GM23338 (cell line): ENCODE results near the gene CABP4. TPM values are rescaled to one million over a fixed set of nuclear protein-coding genes. Genes with fewer than 3 reads are reported as not detected.

Source experiments
- ATAC-seq: fragments of 200-7000 bp; cut with Tn5 transposase; 3 replicates; pipeline ENCODE4 v1.9.1; 2020
- DNase-seq: peaks from one replicate; pipeline ENCODE4 v3.0.0-alpha.2; 2015; ENCODE audit warnings: low spot score
- H2AFZ ChIP-seq: fragments of 200-600 bp; sonication (generic); 2 replicates; pipeline ENCODE4 v1.8.0; 2016; ENCODE audit warnings: antibody characterized with exemption, mild to moderate bottlenecking, moderate library complexity
- H3F3A ChIP-seq: fragments of 200-600 bp; sonication (generic); replicated peaks from 2 replicates; pipeline ENCODE4 v1.8.0; 2017; ENCODE audit warnings: antibody characterized with exemption, mixed run types, low read depth
- H3K27ac ChIP-seq: fragments of 200-600 bp; sonication (generic); 2 replicates; pipeline ENCODE4 v1.6.1; 2016; ENCODE audit warnings: low read depth
- H3K27me3 ChIP-seq: fragments of 200-600 bp; sonication (generic); 2 replicates; pipeline ENCODE4 v1.8.0; 2016; ENCODE audit warnings: mild to moderate bottlenecking, mixed run types, moderate library complexity; ENCODE audit not compliant: insufficient read depth
- H3K36me3 ChIP-seq: fragments of 200-600 bp; sonication (generic); 2 replicates; pipeline ENCODE4 v1.8.0; 2016; ENCODE audit warnings: mild to moderate bottlenecking; ENCODE audit not compliant: insufficient read depth
- H3K4me1 ChIP-seq: fragments of 200-600 bp; sonication (generic); 2 replicates; pipeline ENCODE4 v1.8.0; 2016; ENCODE audit warnings: mild to moderate bottlenecking, moderate library complexity; ENCODE audit not compliant: insufficient read depth
- H3K4me2 ChIP-seq: fragments of 200-600 bp; sonication (generic); 2 replicates; pipeline ENCODE4 v1.7.1; 2017; ENCODE audit warnings: mixed run types
- H3K4me3 ChIP-seq: fragments of 200-600 bp; sonication (generic); 2 replicates; pipeline ENCODE4 v1.6.1; 2016; ENCODE audit warnings: mixed run types
- H3K79me2 ChIP-seq: fragments of 200-600 bp; sonication (generic); replicated peaks from 2 replicates; pipeline ENCODE4 v1.8.0; 2017; ENCODE audit warnings: mild to moderate bottlenecking; ENCODE audit not compliant: insufficient read depth
- H3K9me2 ChIP-seq: fragments of 200-600 bp; sonication (generic); 2 replicates; pipeline ENCODE4 v1.8.0; 2017; ENCODE audit not compliant: insufficient read depth
- H4K20me1 ChIP-seq: fragments of 200-600 bp; sonication (generic); replicated peaks from 2 replicates; pipeline ENCODE4 v1.8.0; 2017; ENCODE audit warnings: mild to moderate bottlenecking; ENCODE audit not compliant: insufficient read depth
- H3K27ac Mint-ChIP-seq: 2 replicates; pipeline ENCODE4 v1.8.0; 2020; ENCODE audit warnings: inconsistent platforms, mild to moderate bottlenecking, moderate library complexity, mixed read lengths
- H3K27me3 Mint-ChIP-seq: 3 replicates; pipeline ENCODE4 v1.8.0; 2022; ENCODE audit warnings: low read depth, mild to moderate bottlenecking, moderate library complexity, mixed read lengths, inconsistent platforms; ENCODE audit not compliant: insufficient read depth, poor library complexity
- H3K36me3 Mint-ChIP-seq: 3 replicates; pipeline ENCODE4 v1.8.0; 2021; ENCODE audit warnings: low read depth, mild to moderate bottlenecking, inconsistent platforms, moderate library complexity, mixed read lengths
- H3K4me1 Mint-ChIP-seq: 3 replicates; pipeline ENCODE4 v1.8.0; 2020; ENCODE audit warnings: mild to moderate bottlenecking, inconsistent platforms, mixed read lengths
- H3K4me3 Mint-ChIP-seq: 3 replicates; pipeline ENCODE4 v1.8.0; 2021; ENCODE audit warnings: moderate library complexity, mild to moderate bottlenecking, inconsistent platforms, mixed read lengths
- H3K9me3 Mint-ChIP-seq: 3 replicates; pipeline ENCODE4 v1.8.0; 2020; ENCODE audit warnings: moderate library complexity, mild to moderate bottlenecking, inconsistent platforms, mixed read lengths
- CREB1 ChIP-seq: fragments of 250-450 bp; sonication (Bioruptor Pico); IDR thresholded peaks from 2 replicates; pipeline ENCODE4 v1.5.0; 2020; ENCODE audit warnings: low read depth, mild to moderate bottlenecking, moderate library complexity
- ETS1 ChIP-seq: IDR thresholded peaks from 2 replicates; pipeline ENCODE4 v1.6.1; 2016; ENCODE audit warnings: antibody characterized with exemption
- NANOG ChIP-seq: IDR thresholded peaks from 2 replicates; pipeline ENCODE4 v1.6.1; 2016; ENCODE audit warnings: antibody characterized with exemption, borderline replicate concordance
- POLR2AphosphoS5 ChIP-seq: IDR thresholded peaks from 2 replicates; pipeline ENCODE4 v1.6.1; 2016; ENCODE audit warnings: antibody characterized with exemption, low read depth
- STAT1 ChIP-seq: IDR thresholded peaks from one replicate; pipeline ENCODE4 v1.6.1; 2016; ENCODE audit warnings: antibody characterized with exemption; ENCODE audit not compliant: unreplicated experiment
- ZNF114 ChIP-seq: fragments of 250-450 bp; sonication (Bioruptor Pico); IDR thresholded peaks from 2 replicates; pipeline ENCODE4 v1.5.0; 2020; ENCODE audit warnings: mild to moderate bottlenecking, moderate library complexity
- ZNF331 ChIP-seq: fragments of 250-450 bp; sonication (Bioruptor Pico); IDR thresholded peaks from 2 replicates; pipeline ENCODE4 v1.5.0; 2020; ENCODE audit warnings: low read depth, mild to moderate bottlenecking, moderate library complexity
- polyA plus RNA-seq: library from polyadenylated mRNA; unstranded; fragments of >200 nt; fragmentation: Nextera tagmentation; extraction: Ambion mirVana; gene quantifications from 2 replicates; pipeline ENCODE4 v1.2.1, GENCODE V29; 2016
- total RNA-seq: library from RNA; depleted of rRNA; stranded (reverse); fragments of >200 nt; shearing (Covaris generic); gene quantifications from 2 replicates; pipeline ENCODE4 v1.2.3, GENCODE V29; 2014
- TF ChIP-seq, protein P1 (sequence below): fragments of 250-450 bp; sonication (Bioruptor Pico); IDR thresholded peaks from 2 replicates; pipeline ENCODE4 v1.5.0; 2020; ENCODE audit warnings: mild to moderate bottlenecking, moderate library complexity
- TF ChIP-seq, protein P2 (sequence below), 2 experiments: fragments of 200-600 bp in 1 of 2; sonication (generic) in 1 of 2; conservative IDR thresholded peaks; 2 replicates each; pipeline versions ENCODE4 v1.5.1 to v1.6.1; 2016 to 2017; ENCODE audit warnings: antibody characterized with exemption in 2 of 2, low read depth in 2 of 2, mild to moderate bottlenecking in 2 of 2, moderate library complexity in 1 of 2

The CABP4 gene
- total and polyA plus RNA-seq, 2 experiments from 2014 or later = 0.28 TPM; not detected in 1

DNA sequence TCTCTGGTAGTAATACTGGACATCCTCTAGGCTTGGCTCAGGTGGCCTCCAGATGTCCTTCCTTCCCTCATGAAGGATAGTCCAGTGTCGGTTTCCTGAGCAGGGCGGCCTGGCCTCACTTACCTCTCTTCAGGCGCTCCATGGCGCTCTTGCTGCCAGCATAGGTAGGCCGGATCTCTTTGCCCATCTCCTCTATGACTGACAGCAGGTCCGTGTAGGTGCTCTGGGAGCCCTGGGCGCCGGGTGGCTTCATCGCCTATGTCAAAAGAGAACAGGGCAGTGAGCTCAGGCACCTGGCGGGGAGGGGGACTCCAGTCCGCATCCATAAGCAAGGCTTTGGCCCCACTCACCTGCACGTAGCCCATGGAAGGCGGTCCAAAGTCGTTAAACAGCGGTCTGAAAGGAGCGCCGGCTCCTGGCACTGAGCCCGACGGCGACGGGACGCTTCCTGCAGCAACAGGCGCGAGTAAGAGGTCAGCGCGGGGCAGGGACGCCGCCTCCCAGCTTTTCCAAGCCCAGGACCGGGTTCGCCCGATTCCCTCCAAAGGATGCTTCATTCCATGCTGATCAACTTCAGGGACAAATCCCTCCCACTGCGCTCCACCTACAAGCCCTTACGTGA lies 52.2 kb downstream of the CABP4 start (continued):
- TF ChIP-seq, protein P1, sequence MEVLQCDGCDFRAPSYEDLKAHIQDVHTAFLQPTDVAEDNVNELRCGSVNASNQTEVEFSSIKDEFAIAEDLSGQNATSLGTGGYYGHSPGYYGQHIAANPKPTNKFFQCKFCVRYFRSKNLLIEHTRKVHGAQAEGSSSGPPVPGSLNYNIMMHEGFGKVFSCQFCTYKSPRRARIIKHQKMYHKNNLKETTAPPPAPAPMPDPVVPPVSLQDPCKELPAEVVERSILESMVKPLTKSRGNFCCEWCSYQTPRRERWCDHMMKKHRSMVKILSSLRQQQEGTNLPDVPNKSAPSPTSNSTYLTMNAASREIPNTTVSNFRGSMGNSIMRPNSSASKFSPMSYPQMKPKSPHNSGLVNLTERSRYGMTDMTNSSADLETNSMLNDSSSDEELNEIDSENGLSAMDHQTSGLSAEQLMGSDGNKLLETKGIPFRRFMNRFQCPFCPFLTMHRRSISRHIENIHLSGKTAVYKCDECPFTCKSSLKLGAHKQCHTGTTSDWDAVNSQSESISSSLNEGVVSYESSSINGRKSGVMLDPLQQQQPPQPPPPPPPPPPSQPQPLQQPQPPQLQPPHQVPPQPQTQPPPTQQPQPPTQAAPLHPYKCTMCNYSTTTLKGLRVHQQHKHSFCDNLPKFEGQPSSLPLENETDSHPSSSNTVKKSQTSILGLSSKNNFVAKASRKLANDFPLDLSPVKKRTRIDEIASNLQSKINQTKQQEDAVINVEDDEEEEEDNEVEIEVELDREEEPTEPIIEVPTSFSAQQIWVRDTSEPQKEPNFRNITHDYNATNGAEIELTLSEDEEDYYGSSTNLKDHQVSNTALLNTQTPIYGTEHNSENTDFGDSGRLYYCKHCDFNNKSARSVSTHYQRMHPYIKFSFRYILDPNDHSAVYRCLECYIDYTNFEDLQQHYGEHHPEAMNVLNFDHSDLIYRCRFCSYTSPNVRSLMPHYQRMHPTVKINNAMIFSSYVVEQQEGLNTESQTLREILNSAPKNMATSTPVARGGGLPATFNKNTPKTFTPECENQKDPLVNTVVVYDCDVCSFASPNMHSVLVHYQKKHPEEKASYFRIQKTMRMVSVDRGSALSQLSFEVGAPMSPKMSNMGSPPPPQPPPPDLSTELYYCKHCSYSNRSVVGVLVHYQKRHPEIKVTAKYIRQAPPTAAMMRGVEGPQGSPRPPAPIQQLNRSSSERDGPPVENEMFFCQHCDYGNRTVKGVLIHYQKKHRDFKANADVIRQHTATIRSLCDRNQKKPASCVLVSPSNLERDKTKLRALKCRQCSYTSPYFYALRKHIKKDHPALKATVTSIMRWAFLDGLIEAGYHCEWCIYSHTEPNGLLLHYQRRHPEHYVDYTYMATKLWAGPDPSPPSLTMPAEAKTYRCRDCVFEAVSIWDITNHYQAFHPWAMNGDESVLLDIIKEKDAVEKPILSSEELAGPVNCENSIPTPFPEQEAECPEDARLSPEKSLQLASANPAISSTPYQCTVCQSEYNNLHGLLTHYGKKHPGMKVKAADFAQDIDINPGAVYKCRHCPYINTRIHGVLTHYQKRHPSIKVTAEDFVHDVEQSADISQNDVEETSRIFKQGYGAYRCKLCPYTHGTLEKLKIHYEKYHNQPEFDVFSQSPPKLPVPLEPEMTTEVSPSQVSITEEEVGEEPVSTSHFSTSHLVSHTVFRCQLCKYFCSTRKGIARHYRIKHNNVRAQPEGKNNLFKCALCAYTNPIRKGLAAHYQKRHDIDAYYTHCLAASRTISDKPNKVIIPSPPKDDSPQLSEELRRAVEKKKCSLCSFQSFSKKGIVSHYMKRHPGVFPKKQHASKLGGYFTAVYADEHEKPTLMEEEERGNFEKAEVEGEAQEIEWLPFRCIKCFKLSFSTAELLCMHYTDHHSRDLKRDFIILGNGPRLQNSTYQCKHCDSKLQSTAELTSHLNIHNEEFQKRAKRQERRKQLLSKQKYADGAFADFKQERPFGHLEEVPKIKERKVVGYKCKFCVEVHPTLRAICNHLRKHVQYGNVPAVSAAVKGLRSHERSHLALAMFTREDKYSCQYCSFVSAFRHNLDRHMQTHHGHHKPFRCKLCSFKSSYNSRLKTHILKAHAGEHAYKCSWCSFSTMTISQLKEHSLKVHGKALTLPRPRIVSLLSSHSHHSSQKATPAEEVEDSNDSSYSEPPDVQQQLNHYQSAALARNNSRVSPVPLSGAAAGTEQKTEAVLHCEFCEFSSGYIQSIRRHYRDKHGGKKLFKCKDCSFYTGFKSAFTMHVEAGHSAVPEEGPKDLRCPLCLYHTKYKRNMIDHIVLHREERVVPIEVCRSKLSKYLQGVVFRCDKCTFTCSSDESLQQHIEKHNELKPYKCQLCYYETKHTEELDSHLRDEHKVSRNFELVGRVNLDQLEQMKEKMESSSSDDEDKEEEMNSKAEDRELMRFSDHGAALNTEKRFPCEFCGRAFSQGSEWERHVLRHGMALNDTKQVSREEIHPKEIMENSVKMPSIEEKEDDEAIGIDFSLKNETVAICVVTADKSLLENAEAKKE (CRISPR knock-in tag) = no peak
- TF ChIP-seq ZNF331 (CRISPR knock-in tag) (no peak), STAT1 (no peak), NANOG (no peak), CREB1 (no peak)

DNA sequence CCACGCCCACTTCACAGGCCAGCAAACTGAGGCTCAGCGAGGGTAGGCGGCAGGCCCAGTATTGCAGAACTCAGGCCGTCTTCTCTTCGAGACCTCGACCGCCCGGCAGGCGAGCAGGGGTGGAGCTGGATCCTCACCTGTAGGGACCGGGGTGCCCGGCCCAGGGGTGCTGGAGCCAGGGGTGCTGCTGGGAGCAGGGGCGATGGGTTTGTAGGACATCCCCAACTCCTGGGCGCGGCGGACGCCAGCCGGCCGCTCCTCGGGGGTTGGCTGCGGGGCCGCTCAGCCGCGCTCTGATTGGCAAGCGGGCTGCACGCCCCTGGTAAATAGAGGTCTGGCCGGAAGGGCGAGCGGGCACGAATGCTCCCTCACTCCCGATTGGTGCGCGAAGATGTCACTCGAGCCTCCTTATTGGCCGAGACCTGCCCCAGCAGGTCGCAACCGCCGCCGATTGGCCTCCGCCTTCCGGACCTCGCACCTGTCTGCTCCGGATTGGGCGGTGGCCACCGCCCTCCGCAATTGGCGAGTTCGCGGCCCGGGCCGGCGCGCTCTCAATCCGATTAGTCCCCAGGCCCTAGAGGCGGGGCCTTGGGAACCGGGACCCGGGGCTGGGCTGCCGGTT lies 52.8 kb downstream of the CABP4 start, which contains the start of gene CDK2AP2:
Gene CDK2AP2 (minus strand): TSS at position 299 of the 622 bp plus-strand sequence. CDS start 80 bp downstream, at position 219.
- Histone ChIP-seq H3K4me3 (peak within 1 kb of the TSS; percentile 86), H3K27ac (peak within 1 kb of the TSS; percentile 92), H4K20me1 (peaks cover 12% of the 10 kb centered on the region), H3K27me3 (no peaks in the 10 kb centered on the region; the same call in 1 of the 2 replicates), H3K4me1 (peaks cover 27% of the 10 kb centered on the region), H2AFZ (peak within 1 kb of the TSS; percentile 94), H3K36me3 (no peaks in the 10 kb centered on the region), H3F3A (peaks cover 16% of the 10 kb centered on the region; the same call in 1 of the 2 replicates), H3K4me2 (peak within 1 kb of the TSS; percentile 95), H3K79me2 (peaks cover 5% of the 10 kb centered on the region; the same call in 1 of the 2 replicates), H3K9me2 (no peaks in the 10 kb centered on the region)
- Mint-ChIP-seq H3K27ac (peak within 1 kb of the TSS; percentile 93), H3K36me3 (peaks cover 7% of the 10 kb centered on the region), H3K9me3 (peaks cover 3% of the 10 kb centered on the region; the same call in 1 of the 3 replicates), H3K4me1 (peaks cover 23% of the 10 kb centered on the region), H3K27me3 (peaks cover 16% of the 10 kb centered on the region), H3K4me3 (peak within 1 kb of the TSS; percentile 73)
- DNase-seq (peak; percentile 100), ATAC-seq (peak; percentile 78)
- TF ChIP-seq STAT1 (no peak), NANOG (no peak), ZNF114 (CRISPR knock-in tag) (no peak), ETS1 (no peak), POLR2AphosphoS5 (peak; percentile 60)
- TF ChIP-seq, protein P2, sequence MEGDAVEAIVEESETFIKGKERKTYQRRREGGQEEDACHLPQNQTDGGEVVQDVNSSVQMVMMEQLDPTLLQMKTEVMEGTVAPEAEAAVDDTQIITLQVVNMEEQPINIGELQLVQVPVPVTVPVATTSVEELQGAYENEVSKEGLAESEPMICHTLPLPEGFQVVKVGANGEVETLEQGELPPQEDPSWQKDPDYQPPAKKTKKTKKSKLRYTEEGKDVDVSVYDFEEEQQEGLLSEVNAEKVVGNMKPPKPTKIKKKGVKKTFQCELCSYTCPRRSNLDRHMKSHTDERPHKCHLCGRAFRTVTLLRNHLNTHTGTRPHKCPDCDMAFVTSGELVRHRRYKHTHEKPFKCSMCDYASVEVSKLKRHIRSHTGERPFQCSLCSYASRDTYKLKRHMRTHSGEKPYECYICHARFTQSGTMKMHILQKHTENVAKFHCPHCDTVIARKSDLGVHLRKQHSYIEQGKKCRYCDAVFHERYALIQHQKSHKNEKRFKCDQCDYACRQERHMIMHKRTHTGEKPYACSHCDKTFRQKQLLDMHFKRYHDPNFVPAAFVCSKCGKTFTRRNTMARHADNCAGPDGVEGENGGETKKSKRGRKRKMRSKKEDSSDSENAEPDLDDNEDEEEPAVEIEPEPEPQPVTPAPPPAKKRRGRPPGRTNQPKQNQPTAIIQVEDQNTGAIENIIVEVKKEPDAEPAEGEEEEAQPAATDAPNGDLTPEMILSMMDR (conservative IDR thresholded peaks at IDR 0.05; ENCODE audit: low read depth in 2 of 2) = no peak
